Testis (tissue), 3 donors: ENCODE results near the gene RNASE7. TPM values are rescaled to one million over a fixed set of nuclear protein-coding genes. Genes with fewer than 3 reads are reported as not detected.

ENCODE experiments used
- DNase-seq: peaks from one replicate; pipeline ENCODE4 v3.0.0-alpha.2; 2019
- H3K27ac ChIP-seq, 2 donors: fragments of 200-600 bp; sonication (generic); one replicate each; pipeline ENCODE4 v1.5.1; 2019
- H3K27me3 ChIP-seq: fragments of 200-600 bp; sonication (generic); one replicate; pipeline ENCODE4 v1.5.1; 2019
- H3K36me3 ChIP-seq: fragments of 200-600 bp; sonication (generic); one replicate; pipeline ENCODE4 v1.5.1; 2017; ENCODE audit warnings: low read depth; ENCODE audit errors: missing control alignments
- H3K4me1 ChIP-seq: fragments of 200-600 bp; sonication (generic); one replicate; pipeline ENCODE4 v1.5.1; 2019
- H3K4me3 ChIP-seq, 2 donors: fragments of 200-600 bp; sonication (generic); one replicate each; pipeline ENCODE4 v1.5.1; 2017 to 2019
- H3K9me3 ChIP-seq: fragments of 200-600 bp; sonication (generic); one replicate; pipeline ENCODE4 v1.5.1; 2017
- CTCF ChIP-seq, 3 experiments: fragments of 450-650 bp in 2 of 3; fragments of 200-600 bp in 1 of 3; sonication (generic) in 1 of 3; IDR thresholded peaks; one replicate each; pipeline ENCODE4 v1.5.1; 2016 to 2019; ENCODE audit warnings: antibody characterized with exemption in 3 of 3, mild to moderate bottlenecking in 2 of 3, moderate library complexity in 1 of 3
- POLR2A ChIP-seq: fragments of 450-650 bp; IDR thresholded peaks from one replicate; pipeline ENCODE4 v1.6.1; 2017; ENCODE audit warnings: antibody characterized with exemption, mild to moderate bottlenecking, moderate library complexity
- WGBS, 2 donors: methylation state at CpG; one replicate each; pipeline ENCODE4 v1.1.5; 2018; 5-methylcytosine and 5-hydroxymethylcytosine counted together
- intact Hi-C: fragments of 100-400 bp; cut with DNase I; formaldehyde crosslinking; loops from one replicate; pipeline ENCODE4 v1.15.1; 2023; ENCODE audit warnings: low total_unique reads
- polyA plus RNA-seq: library from polyadenylated mRNA; stranded (reverse); fragments of 350-450 nt; fragmentation: Illumina TruSeq; extraction: RNeasy Lipid Tissue Mini Kit (QIAGEN cat#74804); gene quantifications from one replicate; pipeline ENCODE4 v1.2.3, GENCODE V29; 2014; ENCODE audit warnings: low read depth, low replicate concordance; ENCODE audit not compliant: insufficient read depth
- total RNA-seq, 2 donors: library from RNA; depleted of rRNA; stranded (reverse); fragments of >200 nt; gene quantifications; one replicate each; pipeline ENCODE4 v1.2.3, GENCODE V29; 2016

Gene RNASE7
- total and polyA plus RNA-seq, 3 donors from 2014 or later = 0.24 to 0.55 (median 0.43) TPM

GRCh38 chr14:21011136-21011535, 31.0 kb upstream of the RNASE7 start:
- WGBS, 2 donors = 73 to 81% methylated on average over 1 of the region's 1 CpG

GRCh38 chr14:21014761-21015190, 27.4 kb upstream of the RNASE7 start:
- H3K36me3 ChIP-seq = no peaks in the 10 kb centered on the region
- TF ChIP-seq POLR2A (no peak), CTCF (IDR thresholded peaks at IDR 0.05) (peak; percentile 89 to 97 (median 90))
- DNase-seq = peak; percentile 92
- H3K4me1 ChIP-seq = peaks cover 3% of the 10 kb centered on the region
- WGBS, 2 donors = 7 to 9% methylated on average over 4 of the region's 4 CpGs
- no peaks in the 10 kb centered on the region for H3K27me3 ChIP-seq
- intact Hi-C loops = loop anchor here (10.0 kb wide), 1 partner anchor 80 kb away; the partner anchor contains the start of gene ZNF219
- H3K9me3 ChIP-seq = no peaks in the 10 kb centered on the region
- H3K4me3 ChIP-seq = no peak overlapping the region
- no peak overlapping the region for H3K27ac ChIP-seq

More at GRCh38 chr14:21011136-21011535, 31.0 kb upstream of the RNASE7 start:
- TF ChIP-seq CTCF (IDR thresholded peaks at IDR 0.05) = no peak
- no peak for TF ChIP-seq POLR2A
- Histone ChIP-seq H3K9me3 (no peaks in the 10 kb centered on the region), H3K4me3 (no peak overlapping the region), H3K27ac (no peak overlapping the region), H3K4me1 (peaks cover 3% of the 10 kb centered on the region), H3K27me3 (no peaks in the 10 kb centered on the region), H3K36me3 (no peaks in the 10 kb centered on the region)
- no peak for DNase-seq
- intact Hi-C loops = loop anchor here (10.0 kb wide), 1 partner anchor 84 kb away; the partner anchor contains the start of gene ZNF219

- no peak for DNase-seq
These were observed 26.9 kb upstream of the RNASE7 start for GRCh38 chr14:21015312-21015711.

GRCh38 chr14:21016413-21017190, 25.6 kb upstream of the RNASE7 start:
- H3K27ac ChIP-seq = no peak overlapping the region
- no peaks in the 10 kb centered on the region for H3K36me3 ChIP-seq
- no peak overlapping the region for H3K4me3 ChIP-seq
- no peak for DNase-seq
- TF ChIP-seq POLR2A (no peak), CTCF (IDR thresholded peaks at IDR 0.05) (no peak)
- 74 to 85% methylated on average over 9 of the region's 9 CpGs for WGBS, 2 donors
- peaks cover 3% of the 10 kb centered on the region for H3K4me1 ChIP-seq
- no peaks in the 10 kb centered on the region for H3K9me3 ChIP-seq
- intact Hi-C loops = loop anchor here (10.0 kb wide), 1 partner anchor 78 kb away; the partner anchor contains the start of gene ZNF219
- H3K27me3 ChIP-seq = no peaks in the 10 kb centered on the region

More at GRCh38 chr14:21015312-21015711, 26.9 kb upstream of the RNASE7 start:
- 67 to 71% methylated on average over 6 of the region's 6 CpGs for WGBS, 2 donors
- Histone ChIP-seq H3K27ac (no peak overlapping the region), H3K4me3 (no peak overlapping the region), H3K27me3 (no peaks in the 10 kb centered on the region), H3K4me1 (peaks cover 3% of the 10 kb centered on the region), H3K36me3 (no peaks in the 10 kb centered on the region), H3K9me3 (no peaks in the 10 kb centered on the region)
- intact Hi-C loops = loop anchor here (10.0 kb wide), 1 partner anchor 79 kb away; the partner anchor contains the start of gene ZNF219
- TF ChIP-seq POLR2A (no peak), CTCF (IDR thresholded peaks at IDR 0.05) (no peak)
